PC-9 (cell line): ENCODE data around the gene MIOS. TPM values are rescaled to one million over a fixed set of nuclear protein-coding genes. Genes with fewer than 3 reads are reported as not detected.

ENCODE experiments used
- BruUV-seq: library from RNA; stranded (reverse); fragments of 400-500 nt; replicated peaks from 2 replicates; lab custom pipeline; 2021; lab: Mats Ljungman, UMichigan
- CTCF ChIA-PET: fragments of 300-600 bp; sonication (Branson Sonifier 250); formaldehyde crosslinking; loops from one replicate; lab custom pipeline; 2022; ENCODE audit warnings: antibody characterized with exemption; lab: Charles Lee
- POLR2A ChIA-PET: fragments of 300-600 bp; sonication (Branson Sonifier 250); formaldehyde crosslinking; loops from one replicate; lab custom pipeline; 2022; ENCODE audit warnings: antibody characterized with exemption; ENCODE audit not compliant: unreplicated experiment; lab: Charles Lee
- DNase-seq, 2 experiments: peaks; one replicate each; pipeline versions ENCODE4 v3.0.0 to v3.0.0-alpha.2; 2015 to 2022; ENCODE audit warnings: mixed read lengths in 1 of 2
- H2AFZ ChIP-seq: fragments of 200-600 bp; sonication (generic); 2 replicates; pipeline ENCODE4 v1.8.1; 2017; ENCODE audit warnings: antibody characterized with exemption
- H3F3A ChIP-seq: fragments of 200-600 bp; sonication (generic); 2 replicates; pipeline ENCODE4 v1.8.1; 2017; ENCODE audit warnings: antibody characterized with exemption, mild to moderate bottlenecking, low read depth; ENCODE audit not compliant: insufficient read depth
- H3K27ac ChIP-seq: fragments of 200-600 bp; sonication (generic); 2 replicates; pipeline ENCODE4 v1.6.1; 2016; ENCODE audit warnings: mixed run types
- H3K27me3 ChIP-seq: fragments of 200-600 bp; sonication (generic); 2 replicates; pipeline ENCODE4 v1.6.1; 2016; ENCODE audit warnings: low read depth, mixed run types; ENCODE audit not compliant: insufficient read depth
- H3K36me3 ChIP-seq: fragments of 200-600 bp; sonication (generic); 2 replicates; pipeline ENCODE4 v1.6.1; 2016; ENCODE audit warnings: low read depth, mixed run types
- H3K4me1 ChIP-seq: fragments of 200-600 bp; sonication (generic); replicated peaks from 2 replicates; pipeline ENCODE4 v1.6.1; 2016; ENCODE audit warnings: mixed run types; ENCODE audit not compliant: insufficient read depth
- H3K4me2 ChIP-seq: fragments of 200-600 bp; sonication (generic); 2 replicates; pipeline ENCODE4 v1.6.1; 2017; ENCODE audit warnings: mixed run types
- H3K4me3 ChIP-seq: fragments of 200-600 bp; sonication (generic); 2 replicates; pipeline ENCODE4 v1.6.1; 2016; ENCODE audit warnings: mixed run types
- H3K79me2 ChIP-seq: fragments of 200-600 bp; sonication (generic); 2 replicates; pipeline ENCODE4 v1.6.1; 2017; ENCODE audit warnings: low read depth, mixed run types
- H3K9me2 ChIP-seq: fragments of 200-600 bp; sonication (generic); 2 replicates; pipeline ENCODE4 v1.8.1; 2017; ENCODE audit warnings: mild to moderate bottlenecking; ENCODE audit not compliant: insufficient read depth
- H3K9me3 ChIP-seq: fragments of 200-600 bp; sonication (generic); 2 replicates; pipeline ENCODE4 v1.8.1; 2016; ENCODE audit warnings: low read depth; ENCODE audit not compliant: insufficient read depth
- H4K20me1 ChIP-seq: fragments of 200-600 bp; sonication (generic); 2 replicates; pipeline ENCODE4 v1.8.1; 2017; ENCODE audit not compliant: insufficient read depth
- EZH2 ChIP-seq: fragments of 200-600 bp; sonication (generic); IDR thresholded peaks from 2 replicates; pipeline ENCODE4 v1.8.0; 2017; ENCODE audit warnings: antibody characterized with exemption, low read depth
- intact Hi-C: fragments of 100-400 bp; cut with micrococcal nuclease; formaldehyde crosslinking; loops from one replicate; pipeline ENCODE4 v1.10.0; 2022; ENCODE audit not compliant: unreplicated experiment
- total RNA-seq: library from RNA; stranded (reverse); gene quantifications from 2 replicates; pipeline ENCODE4 v1.2.3, GENCODE V29; 2021
- TF ChIP-seq, protein P1 (sequence below): fragments of 200-600 bp; sonication (generic); conservative IDR thresholded peaks from 2 replicates; pipeline ENCODE4 v1.6.1; 2017; ENCODE audit warnings: mixed run types, antibody characterized with exemption, mild to moderate bottlenecking, moderate library complexity

The MIOS gene
- total RNA-seq, 1 experiment from 2014 or later, result 42.0 TPM

DNA sequence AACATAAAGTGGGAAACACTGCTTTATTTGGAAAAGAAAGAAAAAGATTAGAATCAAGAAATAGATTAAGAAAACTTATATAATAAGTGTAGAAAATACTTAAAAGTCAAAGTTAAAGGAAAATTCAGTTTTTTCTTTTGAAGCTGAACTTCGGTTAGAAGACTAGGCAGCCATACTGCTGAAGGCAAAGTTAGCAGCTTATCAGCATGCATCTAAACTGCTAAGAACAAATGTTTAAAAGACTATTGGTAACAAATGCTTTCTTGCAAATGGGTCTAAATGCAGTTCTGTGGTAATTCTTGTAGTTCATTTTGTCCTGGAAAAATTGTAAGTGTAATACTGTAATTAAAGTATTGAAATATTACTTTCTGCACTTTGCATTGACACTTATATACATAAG, 18.0 kb downstream of the MIOS start:
- Histone ChIP-seq H3K4me1 (no peaks in the 10 kb centered on the region), H3K79me2 (peaks cover 2% of the 10 kb centered on the region; the same call in 1 of the 2 replicates), H3F3A (no peaks in the 10 kb centered on the region), H3K27ac (no peak overlapping the region), H3K4me3 (no peak overlapping the region), H3K4me2 (no peak overlapping the region), H3K36me3 (peaks cover 18% of the 10 kb centered on the region; the same call in 1 of the 2 replicates), H3K27me3 (no peaks in the 10 kb centered on the region), H3K9me2 (no peaks in the 10 kb centered on the region), H3K9me3 (no peaks in the 10 kb centered on the region), H4K20me1 (no peaks in the 10 kb centered on the region), H2AFZ (no peak overlapping the region)
- BruUV-seq, result no TSS peak
- TF ChIP-seq, protein P1, sequence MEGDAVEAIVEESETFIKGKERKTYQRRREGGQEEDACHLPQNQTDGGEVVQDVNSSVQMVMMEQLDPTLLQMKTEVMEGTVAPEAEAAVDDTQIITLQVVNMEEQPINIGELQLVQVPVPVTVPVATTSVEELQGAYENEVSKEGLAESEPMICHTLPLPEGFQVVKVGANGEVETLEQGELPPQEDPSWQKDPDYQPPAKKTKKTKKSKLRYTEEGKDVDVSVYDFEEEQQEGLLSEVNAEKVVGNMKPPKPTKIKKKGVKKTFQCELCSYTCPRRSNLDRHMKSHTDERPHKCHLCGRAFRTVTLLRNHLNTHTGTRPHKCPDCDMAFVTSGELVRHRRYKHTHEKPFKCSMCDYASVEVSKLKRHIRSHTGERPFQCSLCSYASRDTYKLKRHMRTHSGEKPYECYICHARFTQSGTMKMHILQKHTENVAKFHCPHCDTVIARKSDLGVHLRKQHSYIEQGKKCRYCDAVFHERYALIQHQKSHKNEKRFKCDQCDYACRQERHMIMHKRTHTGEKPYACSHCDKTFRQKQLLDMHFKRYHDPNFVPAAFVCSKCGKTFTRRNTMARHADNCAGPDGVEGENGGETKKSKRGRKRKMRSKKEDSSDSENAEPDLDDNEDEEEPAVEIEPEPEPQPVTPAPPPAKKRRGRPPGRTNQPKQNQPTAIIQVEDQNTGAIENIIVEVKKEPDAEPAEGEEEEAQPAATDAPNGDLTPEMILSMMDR, result no peak
- no peak for TF ChIP-seq EZH2
- ChIA-PET POLR2A (no interaction called here), CTCF (interaction anchor here (0.6 kb wide), 1 partner anchor 293 kb away, joined by 5 read pairs; no protein-coding TSS in a partner anchor)
- intact Hi-C loops, result no loop called here
- DNase-seq, result no peak

DNA sequence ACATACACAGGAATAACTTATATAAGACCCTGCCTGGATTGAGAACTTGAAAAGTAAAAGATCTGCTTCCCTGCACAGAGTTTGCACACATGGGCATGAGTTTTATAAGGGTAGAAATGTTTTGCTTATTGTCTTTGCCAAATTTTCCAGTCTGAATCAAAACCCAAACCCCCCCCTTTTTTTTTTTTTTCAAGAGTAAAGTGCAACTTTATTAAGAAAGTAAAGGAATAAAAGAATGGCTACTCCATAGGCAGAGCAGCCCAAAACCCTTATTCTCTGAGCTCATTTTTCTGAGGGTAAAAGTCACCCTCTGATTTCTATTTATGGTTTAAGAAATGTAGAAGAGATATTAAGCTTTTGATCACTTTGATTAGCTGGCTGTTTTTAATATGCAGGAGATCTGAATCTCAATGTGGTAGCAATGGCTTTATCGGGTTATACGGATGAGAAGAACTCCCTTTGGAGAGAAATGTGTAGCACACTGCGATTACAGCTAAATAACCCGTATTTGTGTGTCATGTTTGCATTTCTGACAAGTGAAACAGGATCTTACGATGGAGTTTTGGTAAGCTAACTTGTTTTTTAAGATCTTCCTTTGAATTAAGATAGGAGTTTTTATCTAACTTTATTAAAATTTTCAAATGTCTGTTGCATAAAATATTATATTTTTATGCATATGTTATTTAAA, 18.7 kb downstream of the MIOS start:
- ChIA-PET CTCF (interaction anchor here (0.5 to 1.1 kb wide), 3 partner anchors 11 to 655 kb away, joined by 3 to 5 read pairs (median 3); no protein-coding TSS in a partner anchor), POLR2A (interaction anchor here (0.5 to 0.8 kb wide), 2 partner anchors 387 to 672 kb away, joined by 8 to 11 read pairs; no protein-coding TSS in a partner anchor)
- H3K9me2 ChIP-seq, result no peaks in the 10 kb centered on the region
- TF ChIP-seq EZH2, result no peak
- TF ChIP-seq, protein P1, result no peak
- no peaks in the 10 kb centered on the region for H3K27me3 ChIP-seq
- H3K4me2 ChIP-seq, result no peak overlapping the region
- no peak overlapping the region for H2AFZ ChIP-seq
- H3K4me1 ChIP-seq, result no peaks in the 10 kb centered on the region
- H3K79me2 ChIP-seq, result peaks cover 2% of the 10 kb centered on the region; the same call in 1 of the 2 replicates
- intact Hi-C loops, result no loop called here
- H3K4me3 ChIP-seq, result no peak overlapping the region
- H3K27ac ChIP-seq, result no peak overlapping the region
- no TSS peak for BruUV-seq
- H3F3A ChIP-seq, result no peaks in the 10 kb centered on the region
- H4K20me1 ChIP-seq, result no peaks in the 10 kb centered on the region
- H3K9me3 ChIP-seq, result no peaks in the 10 kb centered on the region
- DNase-seq, result no peak
- peaks cover 11% of the 10 kb centered on the region; the same call in 1 of the 2 replicates for H3K36me3 ChIP-seq

- H3K27me3 ChIP-seq, result no peaks in the 10 kb centered on the region
- no TSS peak for BruUV-seq
- H3K36me3 ChIP-seq, result peaks cover 46% of the 10 kb centered on the region
- H3K4me2 ChIP-seq, result no peak overlapping the region
- TF ChIP-seq, protein P1, result peak; percentile 77
- no peak for TF ChIP-seq EZH2
- no peak overlapping the region for H3K27ac ChIP-seq
- ChIA-PET CTCF (interaction anchor here (2.1 kb wide), 1 partner anchor 700 kb away, joined by 7 read pairs; no protein-coding TSS in a partner anchor), POLR2A (interaction anchor here (0.7 kb wide), 1 partner anchor 316 kb away, joined by 7 read pairs; no protein-coding TSS in a partner anchor)
- no peak overlapping the region for H3K4me3 ChIP-seq
- no peaks in the 10 kb centered on the region for H3K79me2 ChIP-seq
- H3F3A ChIP-seq, result peaks cover 6% of the 10 kb centered on the region
- no peaks in the 10 kb centered on the region for H3K4me1 ChIP-seq
- no peaks in the 10 kb centered on the region for H4K20me1 ChIP-seq
- H3K9me2 ChIP-seq, result no peaks in the 10 kb centered on the region
- H2AFZ ChIP-seq, result no peak overlapping the region
- H3K9me3 ChIP-seq, result peaks cover 17% of the 10 kb centered on the region
- intact Hi-C loops, result no loop called here
- no peak for DNase-seq
These were observed 28.8 kb downstream of the MIOS start for GRCh38 chr7:7595451-7595850.
